Activated CD8-positive, alpha-beta memory T cell treated with anti-CD3 and anti-CD28 coated beads for 1 hour (primary cell): ENCODE measurements around the gene SETD1A.
"Not testable (repeated sequence)": the region's sequence is repeated elsewhere in the genome, so short reads cannot be mapped to it uniquely, and the experiment has no call there.

Source experiments
- DNase-seq, 2 donors: peaks; one replicate each; pipeline ENCODE4 v3.0.0-alpha.2; 2020; ENCODE audit warnings: low read depth in 1 of 2; ENCODE audit errors: extremely low read depth in 1 of 2

Gene SETD1A

GRCh38 chr16:31010585-31011325 lies 53.2 kb downstream of the SETD1A start, which contains the start of gene STX1B:
STX1B (minus strand) TSS chr16:31010638; CDS start chr16:31010396, 242 bp downstream.
- DNase-seq, result peak; percentile 9 to 36

- DNase-seq, result not testable (repeated sequence)
Observed at GRCh38 chr16:31011815-31012214, 54.3 kb downstream of the SETD1A start.

GRCh38 chr16:31013292-31013691 lies 55.7 kb downstream of the SETD1A start:
- DNase-seq, result not testable (repeated sequence)

- DNase-seq, result no peak
Observed at GRCh38 chr16:31016018-31016417, 58.5 kb downstream of the SETD1A start.

- not testable (repeated sequence) for DNase-seq
Observed at GRCh38 chr16:31017756-31018155, 60.2 kb downstream of the SETD1A start.

- no peak for DNase-seq
Observed at GRCh38 chr16:31020536-31020935, 63.0 kb downstream of the SETD1A start.

- DNase-seq, result no peak
Observed at GRCh38 chr16:31022544-31023251, 65.1 kb downstream of the SETD1A start.

- no peak for DNase-seq
Observed at GRCh38 chr16:31023252-31023602, 65.7 kb downstream of the SETD1A start.

- no peak for DNase-seq
Observed at GRCh38 chr16:31023627-31024226, 66.2 kb downstream of the SETD1A start.

- no peak for DNase-seq
Observed at GRCh38 chr16:31025339-31025738, 67.8 kb downstream of the SETD1A start.

GRCh38 chr16:31029272-31029671 lies 71.7 kb downstream of the SETD1A start:
- no peak for DNase-seq

GRCh38 chr16:31031276-31031675 lies 73.7 kb downstream of the SETD1A start:
- no peak for DNase-seq

- peak; percentile 97 for DNase-seq
Observed at GRCh38 chr16:31032736-31033708, 75.5 kb downstream of the SETD1A start, which contains the start of gene STX4. STX4 (plus strand) TSS chr16:31033558; CDS start chr16:31033806, 248 bp downstream.

- peak; percentile 69 to 80 for DNase-seq
Observed at GRCh38 chr16:31033709-31034492, 76.3 kb downstream of the SETD1A start.
